Activated CD4-positive, alpha-beta T cell treated with anti-CD3 and anti-CD28 coated beads for 48 hours (primary cell): Measurements from ENCODE around the gene NDST1.

Source experiments
- DNase-seq: peaks from one replicate; pipeline ENCODE4 v3.0.0-alpha.2; 2020

The NDST1 gene

GRCh38 chr5:150489360-150490295 is 18.3 kb upstream of the NDST1 start:
- no peak for DNase-seq

GRCh38 chr5:150490296-150490669 is 17.6 kb upstream of the NDST1 start:
- DNase-seq: no peak

DNA sequence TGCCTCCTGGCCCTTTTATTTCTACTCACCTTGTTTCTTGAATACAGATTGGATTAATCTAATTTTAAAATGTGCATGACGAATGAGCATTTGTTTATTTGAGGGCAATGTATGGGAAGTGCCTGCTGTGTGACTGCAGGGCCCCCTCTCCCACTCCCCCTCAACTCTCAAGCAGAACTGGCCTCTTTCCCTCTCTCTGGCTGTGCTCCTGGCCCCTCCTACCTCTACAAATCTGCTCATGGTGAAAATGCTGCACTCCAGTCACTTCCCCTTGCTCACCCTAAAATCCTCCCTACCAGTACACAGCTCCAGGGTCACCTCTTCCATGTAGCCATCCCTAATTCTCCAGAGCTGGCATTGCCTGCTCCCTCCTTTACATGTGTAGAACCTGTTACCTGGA is 17.2 kb upstream of the NDST1 start:
- DNase-seq: no peak

GRCh38 chr5:150491876-150492275 is 16.1 kb upstream of the NDST1 start:
- DNase-seq: no peak

DNA sequence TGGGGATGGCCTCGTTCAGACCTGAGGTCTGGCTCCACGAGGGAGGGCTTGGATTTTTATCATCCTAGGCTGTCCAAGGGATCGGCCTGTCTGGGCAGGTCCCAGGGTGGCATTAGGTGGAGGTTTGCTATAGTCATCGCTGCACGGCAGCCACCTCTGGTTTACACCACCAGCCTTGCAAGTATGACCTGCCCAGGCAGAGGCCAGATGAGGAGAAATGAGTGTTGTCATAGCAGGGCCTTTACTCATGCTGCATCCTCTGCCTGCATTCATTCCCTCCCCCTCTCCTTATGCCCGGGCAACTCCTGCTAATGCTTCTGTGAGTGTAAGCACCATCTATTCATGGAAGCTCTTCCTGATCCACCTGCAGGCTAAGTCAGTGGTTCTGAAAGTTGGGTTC is 15.3 kb upstream of the NDST1 start:
- no peak for DNase-seq

GRCh38 chr5:150496098-150496497 is 11.8 kb upstream of the NDST1 start:
- DNase-seq: no peak

- DNase-seq: no peak
Measured at GRCh38 chr5:150496534-150496933, 11.4 kb upstream of the NDST1 start.

- no peak for DNase-seq
Measured at GRCh38 chr5:150497274-150497988, 10.5 kb upstream of the NDST1 start.

GRCh38 chr5:150497989-150498317 is 10.0 kb upstream of the NDST1 start:
- no peak for DNase-seq

- no peak for DNase-seq
Measured at GRCh38 chr5:150498501-150498900, 9.4 kb upstream of the NDST1 start.

DNA sequence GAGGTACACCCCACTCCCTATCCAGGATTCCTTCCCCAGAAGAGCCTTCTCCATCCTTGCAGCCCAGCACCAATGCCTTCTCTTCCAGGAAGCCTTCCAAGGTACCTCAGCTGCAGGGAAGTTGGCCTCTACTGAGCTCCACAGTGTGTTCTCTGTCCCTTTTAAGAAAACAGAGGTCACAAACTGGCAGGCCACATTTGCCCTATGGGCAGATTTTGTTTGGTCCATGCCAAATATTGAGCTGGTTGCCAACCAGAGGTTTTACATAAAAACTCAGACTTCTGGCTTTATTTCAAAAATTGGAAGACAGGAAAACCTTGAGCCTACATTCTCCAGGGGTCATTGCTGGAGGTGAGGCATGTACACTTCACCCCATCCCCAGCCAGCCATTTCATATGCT is 9.0 kb upstream of the NDST1 start:
- no peak for DNase-seq

DNA sequence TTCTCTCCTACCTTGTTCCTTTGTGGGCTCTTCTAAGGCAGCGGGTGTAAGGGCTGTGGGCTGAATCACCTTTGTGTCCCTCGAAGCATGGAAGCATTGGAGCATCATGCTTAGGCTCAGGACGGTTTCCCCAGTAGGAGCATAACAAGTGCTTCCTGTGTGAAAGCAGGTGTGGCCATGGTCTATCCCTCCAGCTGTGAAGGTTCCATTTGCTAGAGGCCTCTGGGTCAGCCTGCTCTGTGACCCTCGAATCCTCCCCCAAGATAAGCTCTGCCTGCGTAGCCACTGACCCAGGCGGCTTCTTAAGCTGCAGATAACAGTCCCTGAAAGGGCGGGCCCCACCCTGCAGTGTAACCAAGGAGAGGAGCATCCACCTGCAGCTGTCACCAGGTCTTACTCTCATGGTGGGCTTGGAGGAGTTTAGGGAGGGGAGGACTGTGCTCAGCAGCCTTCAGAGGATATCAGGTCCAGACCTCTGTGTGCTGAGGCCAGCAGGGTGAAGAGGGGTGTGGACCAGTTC is 8.4 kb upstream of the NDST1 start:
- no peak for DNase-seq

GRCh38 chr5:150500328-150500841 is 7.5 kb upstream of the NDST1 start:
- no peak for DNase-seq

GRCh38 chr5:150500905-150501304 is 7.0 kb upstream of the NDST1 start:
- no peak for DNase-seq

- no peak for DNase-seq
Measured at GRCh38 chr5:150502106-150502505, 5.8 kb upstream of the NDST1 start.

- DNase-seq: no peak
Measured at GRCh38 chr5:150502847-150503246, 5.1 kb upstream of the NDST1 start.

GRCh38 chr5:150503386-150503785 is 4.5 kb upstream of the NDST1 start:
- no peak for DNase-seq

DNA sequence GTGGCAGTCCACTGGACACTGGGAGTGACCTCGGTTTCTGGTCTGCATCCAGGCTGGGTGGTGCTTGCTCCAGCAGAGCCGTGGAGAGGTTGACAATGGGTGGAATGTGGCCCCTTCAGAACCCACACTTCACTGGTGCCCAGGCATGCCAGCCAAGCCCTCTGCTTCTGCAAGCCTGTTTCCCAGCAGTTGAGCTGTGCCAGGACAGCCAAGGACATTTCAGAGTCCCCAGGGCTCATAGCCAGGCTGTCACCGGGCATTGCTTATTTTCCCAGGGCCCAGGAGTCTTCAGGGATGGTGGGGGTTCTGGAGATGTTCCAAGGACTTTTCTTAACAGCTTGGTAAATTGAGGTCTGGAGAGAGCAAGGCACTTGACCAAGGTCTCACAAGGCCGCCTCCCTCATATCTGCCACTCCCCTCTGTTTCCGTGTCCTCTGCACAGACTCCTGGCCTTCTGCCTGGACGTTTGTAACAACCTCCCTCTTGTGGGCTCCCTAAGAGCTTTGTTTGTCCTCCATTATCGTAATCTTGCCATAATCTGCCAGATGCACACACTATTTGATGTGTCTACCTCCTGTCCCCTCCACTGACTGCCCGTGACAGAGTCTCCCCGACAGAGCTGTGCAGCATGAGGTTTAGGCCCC is 3.8 kb upstream of the NDST1 start:
- DNase-seq: no peak

- no peak for DNase-seq
Measured at GRCh38 chr5:150505041-150505511, 2.9 kb upstream of the NDST1 start.

DNA sequence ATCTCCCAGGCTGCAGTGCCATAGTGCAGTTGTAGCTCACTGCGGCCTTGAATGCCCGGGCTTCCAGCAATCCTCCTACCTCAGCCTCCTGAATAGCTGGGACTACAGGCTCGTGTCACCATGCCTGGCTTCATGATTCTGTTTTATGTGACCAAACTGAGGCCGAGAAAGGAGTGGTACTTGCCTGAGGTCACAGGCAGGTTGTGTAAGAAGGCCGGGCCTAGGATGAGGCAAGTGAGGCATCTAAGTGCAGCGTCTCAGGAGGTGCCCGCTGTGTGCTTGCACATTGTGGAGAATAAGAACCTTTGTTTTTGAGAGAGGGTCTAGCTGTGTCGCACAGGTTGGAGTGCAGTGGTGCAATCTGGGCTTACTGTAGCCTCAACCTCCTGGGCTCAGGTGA is 2.1 kb upstream of the NDST1 start:
- no peak for DNase-seq

GRCh38 chr5:150506571-150507473 is 1.1 kb upstream of the NDST1 start:
- DNase-seq: no peak

- no peak for DNase-seq
Measured at GRCh38 chr5:150508277-150508640, 328 bp downstream of the NDST1 start.
